HG03439 (cell line): ENCODE measurements around the gene SRSF12.
A peak's percentile ranks its signal among the peaks of the same experiment; 100 is the strongest.
"Not testable (repeated sequence)": the region's sequence is repeated elsewhere in the genome, so short reads cannot be mapped to it uniquely, and the experiment has no call there.

Experiments
- ATAC-seq: cut with Tn5 transposase; IDR thresholded peaks from one replicate; pipeline ENCODE4 v1.9.1; 2021; ENCODE audit warnings: mild to moderate bottlenecking, moderate library complexity; ENCODE audit not compliant: unreplicated experiment

Gene SRSF12

GRCh38 chr6:89131599-89131998 lies 13.7 kb upstream of the SRSF12 start:
- no peak for ATAC-seq

- ATAC-seq, result not testable (repeated sequence)
Measured at GRCh38 chr6:89128256-89128671, 10.4 kb upstream of the SRSF12 start.

GRCh38 chr6:89122625-89123024 lies 4.8 kb upstream of the SRSF12 start:
- no peak for ATAC-seq

GRCh38 chr6:89121934-89122333 lies 4.1 kb upstream of the SRSF12 start:
- no peak for ATAC-seq

GRCh38 chr6:89120371-89120770 lies 2.5 kb upstream of the SRSF12 start:
- no peak for ATAC-seq

- ATAC-seq, result no peak
Measured at GRCh38 chr6:89118931-89119330, 1.1 kb upstream of the SRSF12 start.

GRCh38 chr6:89116702-89117101 lies 1.2 kb downstream of the SRSF12 start:
- no peak for ATAC-seq

- no peak for ATAC-seq
Measured at GRCh38 chr6:89111933-89112332, 5.9 kb downstream of the SRSF12 start.

- no peak for ATAC-seq
Measured at GRCh38 chr6:89110284-89110683, 7.6 kb downstream of the SRSF12 start.

GRCh38 chr6:89100114-89100513 lies 17.8 kb downstream of the SRSF12 start:
- no peak for ATAC-seq

GRCh38 chr6:89098461-89098860 lies 19.4 kb downstream of the SRSF12 start:
- ATAC-seq, result no peak

- no peak for ATAC-seq
Measured at GRCh38 chr6:89087881-89088280, 30.0 kb downstream of the SRSF12 start.

- ATAC-seq, result no peak
Measured at GRCh38 chr6:89085409-89086205, 32.3 kb downstream of the SRSF12 start.

- ATAC-seq, result no peak
Measured at GRCh38 chr6:89084954-89085353, 32.9 kb downstream of the SRSF12 start.

- ATAC-seq, result no peak
Measured at GRCh38 chr6:89084542-89084941, 33.3 kb downstream of the SRSF12 start.

GRCh38 chr6:89082486-89082891 lies 35.4 kb downstream of the SRSF12 start:
- ATAC-seq, result no peak

GRCh38 chr6:89081423-89082322 lies 36.2 kb downstream of the SRSF12 start:
- peak; percentile 47 for ATAC-seq

- peak; percentile 13 for ATAC-seq
Measured at GRCh38 chr6:89081129-89081422, 36.8 kb downstream of the SRSF12 start.

- peak; percentile 79 for ATAC-seq
Measured at GRCh38 chr6:89080281-89081128, 37.4 kb downstream of the SRSF12 start, which contains the start of gene PNRC1. Gene PNRC1, plus strand, starts transcription at chr6:89080751. Its CDS starts 144 bp downstream, at chr6:89080895.

GRCh38 chr6:89079511-89080234 lies 38.2 kb downstream of the SRSF12 start:
- ATAC-seq, result peak; percentile 21
